ENCODE results near the gene CBLIF.

Gene CBLIF

GRCh38 chr11:59845399-59845798 lies at the start of gene CBLIF:
CBLIF (minus strand) TSS chr11:59845499; CDS start chr11:59845453, 46 bp downstream.
- TF ChIP-seq CTCF (IDR thresholded peaks at IDR 0.05): no peak

- no peak for TF ChIP-seq CTCF (IDR thresholded peaks at IDR 0.05)
These were observed 49.3 kb upstream of the CBLIF start for GRCh38 chr11:59894616-59895015.

GRCh38 chr11:59891781-59892181 lies 46.5 kb upstream of the CBLIF start:
- no peak for TF ChIP-seq CTCF (IDR thresholded peaks at IDR 0.05)

- TF ChIP-seq CTCF (IDR thresholded peaks at IDR 0.05): no peak
These were observed 38.3 kb upstream of the CBLIF start for GRCh38 chr11:59883597-59883996.

GRCh38 chr11:59879567-59879966 lies 34.3 kb upstream of the CBLIF start:
- no peak for TF ChIP-seq CTCF (IDR thresholded peaks at IDR 0.05)

- TF ChIP-seq CTCF (IDR thresholded peaks at IDR 0.05): no peak
These were observed 33.3 kb upstream of the CBLIF start, which contains the start of gene OOSP3 for GRCh38 chr11:59878575-59878974. OOSP3 (plus strand) TSS chr11:59878782; CDS start chr11:59878809, 27 bp downstream.

- no peak for TF ChIP-seq CTCF (IDR thresholded peaks at IDR 0.05)
These were observed 32.5 kb upstream of the CBLIF start for GRCh38 chr11:59877784-59878183.

GRCh38 chr11:59877325-59877724 lies 32.0 kb upstream of the CBLIF start:
- no peak for TF ChIP-seq CTCF (IDR thresholded peaks at IDR 0.05)

All from LNCAP (cell line).